ENCODE measurements around the gene RPS6KA5. TPM values are rescaled to one million over a fixed set of nuclear protein-coding genes. Genes with fewer than 3 reads are reported as not detected.
A peak's percentile ranks its signal among the peaks of the same experiment; 100 is the strongest.

RPS6KA5 gene
- total and polyA plus RNA-seq, 2 donors (not counting 1 experiment from before 2014, with no cell fraction given): 6.0 to 34.6 TPM

DNA sequence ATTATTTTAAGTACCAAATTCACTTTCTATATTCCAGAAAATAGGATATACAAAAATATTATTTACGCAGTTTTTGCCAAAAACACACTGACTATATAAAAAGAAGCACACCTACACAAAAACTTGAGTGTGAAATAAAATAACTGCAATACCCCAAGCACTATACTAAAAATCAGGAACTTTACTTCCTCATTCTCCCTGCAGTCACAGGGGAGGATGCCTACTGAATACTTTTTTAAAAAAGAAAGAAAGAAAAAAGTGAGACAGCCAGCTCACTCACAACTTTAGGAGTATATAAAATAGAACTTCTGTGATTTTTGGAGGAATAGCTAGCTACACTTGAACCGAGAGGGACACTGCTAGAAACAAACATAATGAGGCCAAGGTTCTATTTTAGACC lies 12.2 kb downstream of the RPS6KA5 start:
- Histone ChIP-seq H3K4me2 (replicated peaks; ENCODE audit: low read depth, low read length, poor library complexity, severe bottlenecking) (peak overlapping the region; percentile 34), H3K79me2 (ENCODE audit: control insufficient read depth, insufficient read depth, low read length) (peaks cover 100% of the 10 kb centered on the region), H3K9ac (ENCODE audit: low read length) (peak overlapping the region; percentile 21), H3K36me3 (replicated peaks in 1 of 2; ENCODE audit: control extremely low read depth in 1 of 2, control insufficient read depth in 1 of 2, extremely low read depth in 1 of 2, insufficient read depth in 2 of 2, low read length in 1 of 2) (peaks cover 2 to 3% of the 10 kb centered on the region in 2 experiments), H3K4me3 (ENCODE audit: control extremely low read depth in 1 of 5, extremely low read depth in 1 of 5, insufficient read depth in 1 of 5, low read depth in 2 of 5, low read length in 4 of 5) (no peak overlapping the region), H4K20me1 (ENCODE audit: control insufficient read depth, insufficient read depth, low read length, poor library complexity, severe bottlenecking) (peaks cover 12% of the 10 kb centered on the region), H3K9me3 (ENCODE audit: control extremely low read depth in 1 of 3, control insufficient read depth in 2 of 3, insufficient read depth in 1 of 3, low read length in 2 of 3) (no peaks in the 10 kb centered on the region), H3K27ac (ENCODE audit: low read length in 2 of 2) (peak overlapping the region in 1 of 2 donors; percentile 28), H2AFZ (ENCODE audit: insufficient read depth, low read depth, low read length, poor library complexity, severe bottlenecking) (no peak overlapping the region), H3K27me3 (replicated peaks in 1 of 4; ENCODE audit: control extremely low read depth in 1 of 4, control insufficient read depth in 3 of 4, insufficient read depth in 4 of 4, low read length in 3 of 4) (no peaks in the 10 kb centered on the region), H3K4me1 (ENCODE audit: control insufficient read depth in 2 of 2, insufficient read depth in 2 of 2, low read length in 2 of 2) (peaks cover 34 to 35% of the 10 kb centered on the region in 2 donors)
- H3K9me3 Mint-ChIP-seq (ENCODE audit: insufficient read depth): no peaks in the 10 kb centered on the region
- DNase-seq: no peak
- TF ChIP-seq, protein P1, sequence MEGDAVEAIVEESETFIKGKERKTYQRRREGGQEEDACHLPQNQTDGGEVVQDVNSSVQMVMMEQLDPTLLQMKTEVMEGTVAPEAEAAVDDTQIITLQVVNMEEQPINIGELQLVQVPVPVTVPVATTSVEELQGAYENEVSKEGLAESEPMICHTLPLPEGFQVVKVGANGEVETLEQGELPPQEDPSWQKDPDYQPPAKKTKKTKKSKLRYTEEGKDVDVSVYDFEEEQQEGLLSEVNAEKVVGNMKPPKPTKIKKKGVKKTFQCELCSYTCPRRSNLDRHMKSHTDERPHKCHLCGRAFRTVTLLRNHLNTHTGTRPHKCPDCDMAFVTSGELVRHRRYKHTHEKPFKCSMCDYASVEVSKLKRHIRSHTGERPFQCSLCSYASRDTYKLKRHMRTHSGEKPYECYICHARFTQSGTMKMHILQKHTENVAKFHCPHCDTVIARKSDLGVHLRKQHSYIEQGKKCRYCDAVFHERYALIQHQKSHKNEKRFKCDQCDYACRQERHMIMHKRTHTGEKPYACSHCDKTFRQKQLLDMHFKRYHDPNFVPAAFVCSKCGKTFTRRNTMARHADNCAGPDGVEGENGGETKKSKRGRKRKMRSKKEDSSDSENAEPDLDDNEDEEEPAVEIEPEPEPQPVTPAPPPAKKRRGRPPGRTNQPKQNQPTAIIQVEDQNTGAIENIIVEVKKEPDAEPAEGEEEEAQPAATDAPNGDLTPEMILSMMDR (IDR thresholded peaks at IDR 0.05): no peak
- TF ChIP-seq EZH2 (IDR thresholded peaks at IDR 0.05; ENCODE audit: borderline replicate concordance, insufficient read depth, low read depth, low read length, poor library complexity, severe bottlenecking): no peak
- CTCF ChIA-PET: interaction anchor here (1.2 to 1.6 kb wide), 3 partner anchors 13 to 145 kb away, joined by 3 to 5 read pairs (median 3); no protein-coding TSS in a partner anchor
- peaks cover 45% of the 10 kb centered on the region for H3K4me1 Mint-ChIP-seq
- POLR2A ChIA-PET: interaction anchor here (1.4 kb wide), 1 partner anchor 11 kb away, joined by 5 read pairs; no protein-coding TSS in a partner anchor
- ATAC-seq (ENCODE audit: low read depth): peak; percentile 45
- H3K27me3 Mint-ChIP-seq: no peaks in the 10 kb centered on the region
- WGBS (ENCODE audit: insufficient coverage): no CpG with 5 or more reads among the region's 2 CpGs
- peak overlapping the region; percentile 37 for H3K27ac Mint-ChIP-seq
- peak overlapping the region; percentile 34 for H3K4me3 Mint-ChIP-seq
- intact Hi-C loops (cut with micrococcal nuclease): no loop called here

GRCh38 chr14:91047174-91047753 lies 13.2 kb downstream of the RPS6KA5 start:
- peaks cover 2 to 3% of the 10 kb centered on the region in 2 experiments for H3K36me3 ChIP-seq (replicated peaks in 1 of 2; ENCODE audit: control extremely low read depth in 1 of 2, control insufficient read depth in 1 of 2, extremely low read depth in 1 of 2, insufficient read depth in 2 of 2, low read length in 1 of 2)
- peaks cover 48% of the 10 kb centered on the region for H3K4me1 Mint-ChIP-seq
- H3K27me3 Mint-ChIP-seq: no peaks in the 10 kb centered on the region
- peak overlapping the region; percentile 18 for H3K9ac ChIP-seq (ENCODE audit: low read length)
- H3K4me3 Mint-ChIP-seq: peak overlapping the region; percentile 70
- no peaks in the 10 kb centered on the region for H3K9me3 ChIP-seq (ENCODE audit: control extremely low read depth in 1 of 3, control insufficient read depth in 2 of 3, insufficient read depth in 1 of 3, low read length in 2 of 3)
- DNase-seq: no peak
- H4K20me1 ChIP-seq (ENCODE audit: control insufficient read depth, insufficient read depth, low read length, poor library complexity, severe bottlenecking): peaks cover 12% of the 10 kb centered on the region
- H3K4me1 ChIP-seq (ENCODE audit: control insufficient read depth in 2 of 2, insufficient read depth in 2 of 2, low read length in 2 of 2): peaks cover 34 to 35% of the 10 kb centered on the region in 2 donors
- no peak for TF ChIP-seq EZH2 (IDR thresholded peaks at IDR 0.05; ENCODE audit: borderline replicate concordance, insufficient read depth, low read depth, low read length, poor library complexity, severe bottlenecking)
- no peaks in the 10 kb centered on the region for H3K27me3 ChIP-seq (replicated peaks in 1 of 4; ENCODE audit: control extremely low read depth in 1 of 4, control insufficient read depth in 3 of 4, insufficient read depth in 4 of 4, low read length in 3 of 4)
- ChIA-PET CTCF (interaction anchor here (1.3 kb wide), 1 partner anchor 61 kb away, joined by 3 read pairs; no protein-coding TSS in a partner anchor), POLR2A (no interaction called here)
- WGBS (ENCODE audit: insufficient coverage): no CpG with 5 or more reads among the region's 4 CpGs
- peak overlapping the region; percentile 82 for H3K27ac Mint-ChIP-seq
- no peak overlapping the region for H2AFZ ChIP-seq (ENCODE audit: insufficient read depth, low read depth, low read length, poor library complexity, severe bottlenecking)
- peak overlapping the region; percentile 34 for H3K4me2 ChIP-seq (replicated peaks; ENCODE audit: low read depth, low read length, poor library complexity, severe bottlenecking)
- intact Hi-C loops (cut with micrococcal nuclease): no loop called here
- H3K79me2 ChIP-seq (ENCODE audit: control insufficient read depth, insufficient read depth, low read length): peaks cover 100% of the 10 kb centered on the region
- peak overlapping the region; percentile 25 to 29 for H3K27ac ChIP-seq (ENCODE audit: low read length in 2 of 2)
- peak overlapping the region in 1 of 5 experiments; percentile 17 for H3K4me3 ChIP-seq (ENCODE audit: control extremely low read depth in 1 of 5, extremely low read depth in 1 of 5, insufficient read depth in 1 of 5, low read depth in 2 of 5, low read length in 4 of 5)
- no peak for ATAC-seq (ENCODE audit: low read depth)
- no peaks in the 10 kb centered on the region for H3K9me3 Mint-ChIP-seq (ENCODE audit: insufficient read depth)
